NCI-H146 treated with DMSO at 0.1 percent for 48 hours (cell line): Measurements from ENCODE around the gene PTPRE.

Source experiments
- DNase-seq: peaks from one replicate; lab custom pipeline; 2025; ENCODE audit not compliant: unreplicated experiment; lab: John Stamatoyannopoulos, UW

The PTPRE gene

GRCh38 chr10:128018691-128019090, 111.8 kb downstream of the PTPRE start:
- no peak for DNase-seq

GRCh38 chr10:128022261-128023196, 115.6 kb downstream of the PTPRE start:
- no peak for DNase-seq

GRCh38 chr10:128024426-128024825, 117.5 kb downstream of the PTPRE start:
- no peak for DNase-seq

- no peak for DNase-seq
These were observed 118.5 kb downstream of the PTPRE start for GRCh38 chr10:128025437-128025836.

- no peak for DNase-seq
These were observed 119.0 kb downstream of the PTPRE start for GRCh38 chr10:128025951-128026350.

- no peak for DNase-seq
These were observed 119.9 kb downstream of the PTPRE start for GRCh38 chr10:128026615-128027300.

- DNase-seq: no peak
These were observed 120.4 kb downstream of the PTPRE start for GRCh38 chr10:128027306-128027705.

GRCh38 chr10:128027822-128028507, 121.1 kb downstream of the PTPRE start:
- DNase-seq: no peak

GRCh38 chr10:128028508-128029289, 121.8 kb downstream of the PTPRE start:
- no peak for DNase-seq

GRCh38 chr10:128029290-128029651, 122.4 kb downstream of the PTPRE start:
- no peak for DNase-seq

- no peak for DNase-seq
These were observed 122.9 kb downstream of the PTPRE start for GRCh38 chr10:128029731-128030369.

GRCh38 chr10:128030498-128031072, 123.7 kb downstream of the PTPRE start:
- no peak for DNase-seq

- DNase-seq: no peak
These were observed 124.3 kb downstream of the PTPRE start for GRCh38 chr10:128031216-128031615.

GRCh38 chr10:128032466-128032865, 125.6 kb downstream of the PTPRE start:
- DNase-seq: no peak

- DNase-seq: no peak
These were observed 128.7 kb downstream of the PTPRE start for GRCh38 chr10:128035557-128035973.

GRCh38 chr10:128036011-128036615, 129.2 kb downstream of the PTPRE start:
- no peak for DNase-seq

GRCh38 chr10:128036746-128037543, 130.0 kb downstream of the PTPRE start:
- no peak for DNase-seq

GRCh38 chr10:128040096-128040495, 133.2 kb downstream of the PTPRE start:
- DNase-seq: no peak

- no peak for DNase-seq
These were observed 133.8 kb downstream of the PTPRE start for GRCh38 chr10:128040681-128041080.
